OCI-LY7 (cell line): ENCODE results near the gene GGT5. TPM values are rescaled to one million over a fixed set of nuclear protein-coding genes. Genes with fewer than 3 reads are reported as not detected.
"Not testable (repeated sequence)": the region's sequence is repeated elsewhere in the genome, so short reads cannot be mapped to it uniquely, and the experiment has no call there.

ENCODE experiments used
- Bru-seq: library from RNA; stranded (reverse); fragments of 400-500 nt; gene quantifications from one replicate; lab custom pipeline; 2021; lab: Mats Ljungman, UMichigan
- BruChase-seq, 2 experiments: library from RNA; stranded (reverse); fragments of 400-500 nt; gene quantifications; one replicate each; lab custom pipeline; 2021; lab: Mats Ljungman, UMichigan
- BruUV-seq: library from RNA; stranded (reverse); fragments of 400-500 nt; replicated peaks from 2 replicates; lab custom pipeline; 2021; lab: Mats Ljungman, UMichigan
- CTCF ChIA-PET: fragments of 300-600 bp; sonication (Branson Sonifier 250); formaldehyde crosslinking; loops from one replicate; lab custom pipeline; 2022; ENCODE audit warnings: antibody characterized with exemption; ENCODE audit not compliant: unreplicated experiment; lab: Charles Lee
- POLR2A ChIA-PET: fragments of 300-600 bp; sonication (Branson Sonifier 250); formaldehyde crosslinking; loops from one replicate; lab custom pipeline; 2022; ENCODE audit warnings: antibody characterized with exemption; lab: Charles Lee
- DNase-seq: peaks from one replicate; pipeline ENCODE4 v3.0.0-alpha.2; 2015; ENCODE audit warnings: low spot score
- H2AFZ ChIP-seq: fragments of 200-600 bp; sonication (generic), shearing (Covaris generic); 2 replicates; pipeline ENCODE4 v1.6.1; 2014; ENCODE audit warnings: mild to moderate bottlenecking, antibody characterized with exemption, low read length, moderate library complexity
- H3K27ac ChIP-seq: fragments of 200-600 bp; sonication (generic); 2 replicates; pipeline ENCODE4 v1.5.1; 2014; ENCODE audit warnings: mixed run types, low read depth, mild to moderate bottlenecking, moderate library complexity, low read length, inconsistent platforms; ENCODE audit not compliant: poor library complexity, severe bottlenecking
- H3K36me3 ChIP-seq: fragments of 200-600 bp; sonication (generic); 2 replicates; pipeline ENCODE4 v1.6.1; 2014; ENCODE audit warnings: mild to moderate bottlenecking, antibody characterized with exemption, low read length, moderate library complexity, mixed read lengths; ENCODE audit not compliant: insufficient read depth
- H3K4me1 ChIP-seq: fragments of 200-600 bp; sonication (generic); 2 replicates; pipeline ENCODE4 v1.5.1; 2014; ENCODE audit warnings: mild to moderate bottlenecking, low read length; ENCODE audit not compliant: insufficient read depth, poor library complexity, severe bottlenecking
- H3K4me2 ChIP-seq: fragments of 200-600 bp; sonication (generic); 2 replicates; pipeline ENCODE4 v1.6.1; 2014; ENCODE audit warnings: mild to moderate bottlenecking, low read length
- H3K4me3 ChIP-seq: fragments of 200-600 bp; sonication (generic); 2 replicates; pipeline ENCODE4 v1.5.1; 2014; ENCODE audit warnings: mild to moderate bottlenecking, low read depth, low read length; ENCODE audit not compliant: poor library complexity, severe bottlenecking
- H3K79me2 ChIP-seq: fragments of 200-600 bp; sonication (generic); 2 replicates; pipeline ENCODE4 v1.6.1; 2016; ENCODE audit warnings: low read depth, mild to moderate bottlenecking, low read length, moderate library complexity, mixed read lengths; ENCODE audit not compliant: insufficient read depth
- H3K9me2 ChIP-seq: fragments of 200-600 bp; sonication (generic); 2 replicates; pipeline ENCODE4 v1.6.1; 2016; ENCODE audit warnings: mild to moderate bottlenecking, low read length, mixed read lengths; ENCODE audit not compliant: insufficient read depth
- H3K9me3 ChIP-seq: fragments of 200-600 bp; sonication (generic); 2 replicates; pipeline ENCODE4 v1.6.1; 2014; ENCODE audit warnings: mild to moderate bottlenecking, mixed run types, low read length, mixed read lengths
- H4K20me1 ChIP-seq: fragments of 200-600 bp; sonication (generic); 2 replicates; pipeline ENCODE4 v1.6.1; 2014; ENCODE audit warnings: mild to moderate bottlenecking, antibody characterized with exemption, low read length, moderate library complexity, mixed read lengths; ENCODE audit not compliant: insufficient read depth
- EZH2phosphoT487 ChIP-seq: fragments of 200-600 bp; sonication (generic); IDR thresholded peaks from 2 replicates; pipeline ENCODE4 v1.6.1; 2018; ENCODE audit warnings: low read depth, borderline replicate concordance, mild to moderate bottlenecking, mixed run types, antibody characterized with exemption, low read length, moderate library complexity, mixed read lengths
- intact Hi-C: fragments of 100-400 bp; cut with micrococcal nuclease; formaldehyde crosslinking; loops from one replicate; pipeline ENCODE4 v1.10.0; 2022; ENCODE audit not compliant: unreplicated experiment
- long read RNA-seq: library from polyadenylated mRNA; stranded (forward); transcript quantifications from one replicate; pipeline ENCODE4 v2.0.0, GENCODE V29; 2022
- total RNA-seq, 2 experiments: library from RNA; depleted of rRNA in 1 of 2; stranded (reverse); fragments of >200 nt in 1 of 2; shearing (Covaris generic) in 1 of 2; gene quantifications; 2 replicates each; pipeline ENCODE4 v1.2.3, GENCODE V29; 2014 to 2022
- TF ChIP-seq, protein P1 (sequence below): fragments of 200-600 bp; sonication (generic); conservative IDR thresholded peaks from 2 replicates; pipeline ENCODE4 v1.5.1; 2014; ENCODE audit warnings: mild to moderate bottlenecking, antibody characterized with exemption, low read length, moderate library complexity, mixed read lengths

The GGT5 gene, protein sequence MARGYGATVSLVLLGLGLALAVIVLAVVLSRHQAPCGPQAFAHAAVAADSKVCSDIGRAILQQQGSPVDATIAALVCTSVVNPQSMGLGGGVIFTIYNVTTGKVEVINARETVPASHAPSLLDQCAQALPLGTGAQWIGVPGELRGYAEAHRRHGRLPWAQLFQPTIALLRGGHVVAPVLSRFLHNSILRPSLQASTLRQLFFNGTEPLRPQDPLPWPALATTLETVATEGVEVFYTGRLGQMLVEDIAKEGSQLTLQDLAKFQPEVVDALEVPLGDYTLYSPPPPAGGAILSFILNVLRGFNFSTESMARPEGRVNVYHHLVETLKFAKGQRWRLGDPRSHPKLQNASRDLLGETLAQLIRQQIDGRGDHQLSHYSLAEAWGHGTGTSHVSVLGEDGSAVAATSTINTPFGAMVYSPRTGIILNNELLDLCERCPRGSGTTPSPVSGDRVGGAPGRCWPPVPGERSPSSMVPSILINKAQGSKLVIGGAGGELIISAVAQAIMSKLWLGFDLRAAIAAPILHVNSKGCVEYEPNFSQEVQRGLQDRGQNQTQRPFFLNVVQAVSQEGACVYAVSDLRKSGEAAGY
- total RNA-seq (2014; rRNA removed; shearing (Covaris generic)): 0.06 and 0.10 TPM in 2 replicates
- not detected in 2 replicates for total RNA-seq (2022)
- Bru-seq, nascent RNA: percentile 5 among the genes with signal in this experiment
- BruChase-seq, experiment 1, labeled RNA remaining after a 6-hour chase: not detected
- not detected for BruChase-seq, experiment 2, labeled RNA remaining after a 2-hour chase
- long read RNA-seq: 0 reads

- H3K4me3 ChIP-seq, H3K36me3 ChIP-seq, POLR2A ChIA-PET, BruUV-seq, H2AFZ ChIP-seq, H4K20me1 ChIP-seq, H3K9me3 ChIP-seq, H3K9me2 ChIP-seq, CTCF ChIA-PET, DNase-seq, H3K79me2 ChIP-seq, H3K4me2 ChIP-seq, H3K27ac ChIP-seq: not testable (repeated sequence)
- H3K4me1 ChIP-seq: peaks cover 22% of the 10 kb centered on the region
- intact Hi-C loops: loop anchor here (10.0 kb wide), 1 partner anchor 260 kb away; the partner anchor contains the start of gene GSTT2
Measured at GRCh38 chr22:24245030-24245431, at the start of gene GGT5. Gene GGT5, minus strand, starts transcription at chr22:24245082. Its CDS starts 357 bp downstream, at chr22:24244725.

DNA sequence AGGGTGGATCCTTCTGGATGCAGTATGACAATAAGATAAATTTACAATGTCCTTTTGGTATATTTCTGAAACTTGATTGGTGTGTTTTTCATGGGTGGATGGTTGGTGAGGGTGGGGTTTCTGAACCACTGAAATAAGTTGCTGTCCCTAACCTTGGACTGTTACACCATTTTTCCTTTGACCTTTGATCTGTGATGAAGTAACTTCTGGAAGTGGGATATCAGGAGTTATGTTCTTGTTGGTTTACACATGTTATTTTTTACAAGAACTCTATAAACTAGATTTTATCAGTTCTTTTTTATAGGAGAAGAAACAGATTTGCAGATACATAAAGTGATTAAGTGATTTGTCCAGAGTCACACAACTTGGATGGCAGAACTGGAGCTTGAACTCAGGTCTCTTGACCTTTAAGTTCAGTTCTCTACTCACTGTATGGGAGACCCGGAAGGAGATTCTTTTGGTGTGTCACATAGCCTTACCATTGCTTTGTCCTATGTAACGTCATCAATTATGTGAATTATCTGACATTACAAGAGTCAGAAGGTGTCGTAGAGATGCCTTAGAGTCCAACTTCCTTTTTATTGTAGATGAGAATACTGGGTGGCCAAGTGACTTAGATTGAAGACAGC lies 47.4 kb upstream of the GGT5 start:
- H2AFZ ChIP-seq, intact Hi-C loops, CTCF ChIA-PET, H3K27ac ChIP-seq, POLR2A ChIA-PET, BruUV-seq, H3K4me2 ChIP-seq, H3K9me2 ChIP-seq, H3K4me1 ChIP-seq, H3K9me3 ChIP-seq, H3K4me3 ChIP-seq, H3K36me3 ChIP-seq, DNase-seq: not testable (repeated sequence)
- Histone ChIP-seq H3K79me2 (peaks cover 55% of the 10 kb centered on the region; the same call in 1 of the 2 replicates), H4K20me1 (peaks cover 10% of the 10 kb centered on the region; the same call in 1 of the 2 replicates)

DNA sequence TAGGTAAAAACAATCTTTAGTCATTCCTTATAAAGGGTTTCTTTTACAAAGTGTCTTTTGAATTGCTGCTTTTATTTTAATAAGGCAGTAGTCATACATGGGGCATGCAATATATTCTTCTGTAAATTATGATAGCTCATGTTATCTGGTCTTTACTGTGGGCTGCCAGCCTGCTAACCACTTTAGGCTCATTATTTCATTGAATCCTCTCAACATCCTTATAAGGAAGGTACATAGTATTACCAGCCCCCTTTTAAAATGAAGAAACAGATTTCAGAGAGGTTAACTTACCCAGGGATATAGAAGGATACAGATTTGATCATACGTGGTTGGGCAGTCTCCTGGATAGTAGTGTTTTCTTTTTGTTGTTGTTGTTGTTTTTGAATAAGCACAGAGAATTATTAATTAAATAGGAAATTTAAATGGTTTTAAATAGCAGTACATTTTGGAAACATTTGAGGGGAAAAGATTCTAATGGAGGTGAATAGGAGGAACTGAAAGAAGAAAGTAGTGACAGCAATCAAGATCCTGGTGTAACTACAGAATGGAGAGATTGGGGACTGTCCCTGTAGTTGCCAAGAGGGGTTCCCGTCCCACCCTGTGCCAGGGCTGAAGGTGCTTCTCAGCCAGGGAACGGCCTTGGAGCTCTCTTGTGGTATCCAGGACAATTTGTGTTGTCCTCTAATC lies 46.8 kb upstream of the GGT5 start:
- Histone ChIP-seq H3K4me2 (no peak overlapping the region), H3K4me1 (no peaks in the 10 kb centered on the region), H2AFZ (no peak overlapping the region), H4K20me1 (peaks cover 10% of the 10 kb centered on the region; the same call in 1 of the 2 replicates), H3K4me3 (no peak overlapping the region), H3K79me2 (peaks cover 57% of the 10 kb centered on the region), H3K9me3 (no peaks in the 10 kb centered on the region), H3K36me3 (peaks cover 6% of the 10 kb centered on the region; the same call in 1 of the 2 replicates), H3K9me2 (no peaks in the 10 kb centered on the region), H3K27ac (no peak overlapping the region)
- intact Hi-C loops: no loop called here
- BruUV-seq: no TSS peak
- ChIA-PET POLR2A (interaction anchor here (0.6 kb wide), 1 partner anchor 13 kb away, joined by 3 read pairs; no protein-coding TSS in a partner anchor), CTCF (no interaction called here)
- DNase-seq: no peak
- no peak for TF ChIP-seq EZH2phosphoT487
- TF ChIP-seq, protein P1, sequence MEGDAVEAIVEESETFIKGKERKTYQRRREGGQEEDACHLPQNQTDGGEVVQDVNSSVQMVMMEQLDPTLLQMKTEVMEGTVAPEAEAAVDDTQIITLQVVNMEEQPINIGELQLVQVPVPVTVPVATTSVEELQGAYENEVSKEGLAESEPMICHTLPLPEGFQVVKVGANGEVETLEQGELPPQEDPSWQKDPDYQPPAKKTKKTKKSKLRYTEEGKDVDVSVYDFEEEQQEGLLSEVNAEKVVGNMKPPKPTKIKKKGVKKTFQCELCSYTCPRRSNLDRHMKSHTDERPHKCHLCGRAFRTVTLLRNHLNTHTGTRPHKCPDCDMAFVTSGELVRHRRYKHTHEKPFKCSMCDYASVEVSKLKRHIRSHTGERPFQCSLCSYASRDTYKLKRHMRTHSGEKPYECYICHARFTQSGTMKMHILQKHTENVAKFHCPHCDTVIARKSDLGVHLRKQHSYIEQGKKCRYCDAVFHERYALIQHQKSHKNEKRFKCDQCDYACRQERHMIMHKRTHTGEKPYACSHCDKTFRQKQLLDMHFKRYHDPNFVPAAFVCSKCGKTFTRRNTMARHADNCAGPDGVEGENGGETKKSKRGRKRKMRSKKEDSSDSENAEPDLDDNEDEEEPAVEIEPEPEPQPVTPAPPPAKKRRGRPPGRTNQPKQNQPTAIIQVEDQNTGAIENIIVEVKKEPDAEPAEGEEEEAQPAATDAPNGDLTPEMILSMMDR: no peak
